Endometrial microvascular endothelial cells (primary cell): ENCODE results near the gene RHOC. TPM values are rescaled to one million over a fixed set of nuclear protein-coding genes. Genes with fewer than 3 reads are reported as not detected.
"Not testable (repeated sequence)": the region's sequence is repeated elsewhere in the genome, so short reads cannot be mapped to it uniquely, and the experiment has no call there.

Experiments used
- in situ Hi-C: cut with HindIII; loops from 2 replicates; pipeline ENCODE4 v1.10.0; 2017; ENCODE audit warnings: low sequenced_read_pairs, low pct_unique_long_range_greater_than_20kb; ENCODE audit errors: inconsistent ontology term
- total RNA-seq: library from RNA; depleted of rRNA; stranded (reverse); fragments of >200 nt; gene quantifications from one replicate; pipeline ENCODE4 v1.2.3, GENCODE V29; 2015; ENCODE audit errors: inconsistent ontology term

Gene RHOC
- 823 TPM for total RNA-seq

DNA sequence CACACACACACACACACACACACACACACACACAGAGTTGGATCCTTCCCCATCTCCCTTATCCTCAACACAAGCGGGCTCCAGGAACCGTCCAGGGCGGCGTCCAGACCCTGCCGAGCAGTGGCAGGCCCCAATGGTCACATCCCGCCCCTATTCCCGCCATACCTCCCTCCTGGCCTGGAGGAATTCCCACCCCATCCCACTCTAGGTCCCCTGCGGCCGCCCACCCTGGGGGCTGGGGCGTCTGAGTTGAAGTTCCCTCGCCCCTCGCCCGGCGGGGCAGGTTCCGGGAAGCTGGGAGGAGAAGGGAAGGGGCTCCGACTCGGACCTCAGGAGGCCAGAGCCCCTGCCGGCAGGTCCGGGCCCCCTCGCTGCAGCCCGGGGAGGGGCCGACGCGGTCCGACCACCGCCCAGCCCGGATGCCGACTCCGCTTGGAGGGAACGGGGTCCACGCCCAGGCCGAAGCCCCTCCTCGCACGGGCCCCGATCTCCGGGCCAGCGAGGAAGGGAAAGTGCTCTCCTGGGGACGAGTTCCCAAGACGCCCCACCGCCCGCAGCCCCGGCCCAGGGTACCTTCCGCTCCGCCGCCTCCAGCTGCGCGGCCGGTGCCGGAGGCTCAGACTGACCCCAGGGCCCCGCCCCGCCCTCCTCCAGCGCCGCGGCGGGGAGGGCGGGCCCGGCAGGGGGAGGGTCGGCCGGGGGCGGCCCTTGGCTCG is at the start of gene RHOC:
RHOC (minus strand) TSS at position 623 of the 716 bp plus-strand sequence. CDS start 3,328 bp downstream, outside the sequence.
- in situ Hi-C loops: no loop called here

DNA sequence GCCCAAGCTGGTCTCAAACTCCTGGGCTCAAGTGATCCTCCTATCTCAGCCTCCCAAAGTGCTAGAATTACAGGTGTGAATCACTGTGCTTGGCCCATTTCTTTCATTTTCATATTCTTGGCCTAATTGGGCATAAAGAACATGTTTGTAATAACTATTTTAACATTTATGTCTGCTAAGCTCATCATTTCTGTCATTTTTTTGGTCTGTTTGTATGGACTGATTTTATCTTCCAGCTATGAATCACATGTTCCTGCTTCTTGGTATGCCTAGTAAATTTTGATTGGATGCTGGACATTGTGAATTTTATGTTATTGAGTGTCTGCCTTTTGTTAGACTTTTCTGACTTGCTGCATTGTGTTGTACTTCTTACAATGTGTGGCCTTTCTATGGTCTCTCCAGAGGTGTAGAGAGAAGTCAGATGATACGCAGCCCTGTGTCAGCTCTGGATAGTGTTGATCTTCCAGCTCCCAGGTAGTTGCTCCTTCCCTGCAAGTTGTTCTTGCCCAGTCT is 47.2 kb upstream of the RHOC start:
- in situ Hi-C loops: no loop called here

DNA sequence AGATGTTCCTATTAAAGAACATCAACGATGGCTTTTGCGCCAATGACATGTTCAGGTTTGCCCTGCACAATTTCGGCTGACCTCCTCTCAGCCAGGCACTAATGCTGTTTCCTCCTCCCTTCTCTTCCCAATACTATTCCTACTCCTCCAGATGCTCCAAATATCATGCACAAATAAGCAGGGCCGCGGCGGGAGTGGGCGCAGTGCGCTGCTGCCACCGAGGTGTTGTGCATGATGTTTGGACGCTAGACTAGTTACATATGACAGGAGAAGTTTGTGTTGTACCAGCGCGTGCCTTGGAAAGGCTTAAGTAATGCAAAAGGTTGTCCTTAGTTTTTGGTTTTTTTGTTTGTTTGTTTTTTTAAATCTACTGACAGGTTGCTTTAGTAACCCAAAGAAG is 41.5 kb upstream of the RHOC start:
- in situ Hi-C loops: no loop called here

DNA sequence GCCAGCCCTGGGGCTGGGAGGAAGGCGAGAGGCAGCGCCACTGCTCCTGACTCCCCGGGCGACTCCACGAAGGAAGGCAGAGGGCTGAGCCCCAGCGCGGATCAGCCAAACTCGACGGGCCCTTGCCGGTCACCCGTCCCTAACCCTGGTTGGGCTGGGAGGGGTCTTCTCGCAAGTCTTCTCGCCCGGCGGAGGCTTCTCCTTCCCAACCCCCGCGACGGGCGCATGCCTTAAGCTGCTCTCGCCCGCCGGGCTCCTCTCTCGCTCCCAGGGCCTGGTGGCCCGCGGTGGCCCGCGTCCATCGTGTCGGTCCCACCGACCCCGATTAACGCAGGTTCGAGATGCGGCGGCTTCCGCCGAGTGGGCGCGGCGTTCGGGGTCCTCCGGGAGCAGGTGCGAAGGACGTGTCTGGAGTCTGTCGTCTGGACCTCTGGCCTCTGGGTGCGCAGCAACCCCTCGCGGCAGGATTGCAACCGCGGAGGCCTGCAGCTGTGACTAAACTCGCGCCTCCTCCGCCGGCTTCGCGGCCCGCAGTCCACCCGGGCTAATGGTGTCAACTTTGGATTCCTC is 37.2 kb upstream of the RHOC start:
- in situ Hi-C loops: no loop called here

DNA sequence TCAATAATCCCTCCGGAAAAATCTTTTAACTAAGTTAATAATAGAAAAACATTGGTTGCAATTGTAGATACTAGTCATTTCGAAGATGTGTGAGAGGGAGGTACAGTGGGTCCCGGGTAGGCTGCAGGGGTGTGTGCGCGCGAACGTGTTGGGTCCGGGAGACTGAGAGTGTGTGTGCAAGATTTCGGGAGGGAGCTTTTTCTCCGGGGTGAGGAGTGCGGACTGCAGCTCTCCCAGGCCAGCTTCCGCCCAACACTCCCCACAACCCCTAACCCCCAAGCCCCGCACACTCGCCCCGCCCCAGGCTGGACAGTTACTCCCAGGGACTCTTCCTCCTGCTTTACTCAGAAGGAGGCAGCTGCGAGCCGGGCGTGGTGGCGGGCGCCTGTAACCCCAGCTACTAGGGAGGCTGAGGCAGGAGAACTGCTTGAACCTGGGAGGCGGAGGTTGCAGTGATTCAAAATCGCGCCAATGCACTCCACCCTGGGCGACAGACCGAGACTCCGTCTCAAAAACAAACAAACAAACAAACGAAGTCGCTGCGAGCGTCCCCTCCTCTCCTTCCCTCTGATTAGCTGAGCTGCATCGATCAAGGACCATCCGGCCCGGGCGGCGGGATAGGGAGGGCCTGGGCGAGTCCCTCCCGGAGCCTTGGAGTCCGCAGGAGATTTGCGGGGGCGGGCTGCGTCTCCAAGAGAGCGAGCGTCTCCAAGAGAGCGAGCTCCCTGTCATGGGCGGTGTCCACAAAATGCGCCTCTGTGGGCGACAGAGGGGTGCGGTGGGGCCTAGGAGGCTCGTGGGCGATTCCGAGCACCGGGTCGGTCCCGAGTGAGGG is 36.5 kb upstream of the RHOC start:
- in situ Hi-C loops: no loop called here

DNA sequence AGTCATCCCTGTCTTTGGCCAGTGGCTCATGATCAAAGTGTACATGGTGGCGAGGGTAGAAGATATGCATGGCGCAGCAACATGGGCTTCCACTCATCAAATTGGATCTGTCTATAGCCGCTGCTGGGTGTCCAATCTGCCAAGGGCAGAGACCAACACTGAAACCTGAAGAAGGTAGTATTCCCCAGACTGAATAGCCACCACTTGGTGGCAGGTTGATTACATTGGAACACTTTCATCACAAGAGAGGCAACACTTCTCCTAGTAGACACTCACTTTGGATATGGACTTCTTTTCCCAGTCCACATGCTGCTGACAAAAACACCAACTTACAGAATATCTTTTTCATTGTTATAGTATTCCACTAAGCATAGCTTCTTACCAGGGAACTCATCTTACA is 30.6 kb upstream of the RHOC start:
- in situ Hi-C loops: no loop called here

DNA sequence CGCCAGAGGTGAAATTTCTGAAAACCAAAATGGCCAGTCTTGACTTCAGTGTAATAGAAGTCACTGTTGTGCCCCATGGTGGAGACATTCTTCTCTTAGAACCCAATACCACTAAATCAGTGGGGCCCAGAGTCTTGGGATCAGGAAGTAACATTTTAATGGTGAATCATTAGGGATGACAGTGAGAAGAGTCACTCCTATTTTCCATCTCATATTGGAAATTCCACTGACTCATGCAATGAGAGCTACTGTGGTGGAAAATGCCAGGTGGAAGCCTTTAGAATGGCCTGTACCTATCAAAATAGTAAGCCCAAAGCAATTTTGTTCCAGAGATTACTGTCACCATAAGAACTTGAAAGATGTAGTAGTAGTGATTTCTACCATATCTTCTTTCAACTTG is 28.8 kb upstream of the RHOC start:
- in situ Hi-C loops: no loop called here

DNA sequence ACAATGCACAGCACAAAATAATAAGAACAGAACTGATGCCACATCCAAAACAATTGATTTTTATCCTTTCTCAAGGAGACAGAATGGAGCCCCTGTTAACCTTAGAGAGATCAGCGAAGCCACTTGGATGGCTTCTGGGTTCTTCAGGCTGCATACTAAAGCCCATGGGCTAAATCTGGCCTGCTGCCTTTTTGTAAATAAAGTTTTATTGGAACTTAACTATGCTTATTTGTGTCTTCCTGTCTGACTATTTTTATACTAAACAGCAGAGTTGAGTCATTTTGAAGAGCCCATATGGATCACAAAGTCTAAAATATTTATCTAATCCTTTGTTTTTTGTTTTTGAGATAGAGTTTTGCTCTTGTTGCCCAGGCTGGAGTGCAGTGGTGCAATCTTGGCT is 24.5 kb upstream of the RHOC start:
- in situ Hi-C loops: no loop called here

DNA sequence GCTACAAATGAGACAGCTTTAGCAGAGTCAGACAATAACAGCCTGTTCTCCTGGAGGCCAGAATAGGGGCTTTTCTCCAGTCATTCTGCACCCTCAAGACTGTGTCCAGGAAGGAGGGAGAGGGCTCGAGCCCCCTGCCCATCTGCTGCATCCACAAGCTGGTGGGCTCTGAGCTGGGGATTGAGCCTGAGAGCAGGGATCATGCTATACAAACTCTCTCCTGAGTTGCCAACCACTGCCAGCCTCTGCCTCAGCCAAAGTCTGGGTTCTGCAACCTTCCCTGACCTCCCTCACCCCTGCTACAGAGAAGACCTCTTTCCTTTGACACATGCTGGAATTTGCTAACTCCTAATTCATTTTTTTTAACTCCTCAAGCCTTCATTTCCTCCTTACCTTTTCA is 23.0 kb upstream of the RHOC start:
- in situ Hi-C loops: no loop called here

DNA sequence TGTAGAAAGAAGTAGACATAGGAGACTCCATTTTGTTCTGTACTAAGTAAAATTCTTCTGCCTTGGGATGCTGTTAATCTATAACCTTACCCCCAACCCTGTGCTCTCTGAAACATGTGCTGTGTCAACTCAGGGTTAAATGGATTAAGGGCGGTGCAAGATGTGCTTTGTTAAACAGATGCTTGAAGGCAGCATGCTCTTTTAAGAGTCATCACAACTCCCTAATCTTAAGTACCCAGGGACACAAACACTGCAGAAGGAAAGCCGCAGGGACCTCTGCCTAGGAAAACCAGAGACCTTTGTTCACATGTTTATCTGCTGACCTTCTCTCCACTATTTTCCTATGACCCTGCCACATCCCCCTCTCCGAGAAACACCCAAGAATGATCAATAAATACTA is 22.1 kb upstream of the RHOC start:
- in situ Hi-C loops: not testable (repeated sequence)

DNA sequence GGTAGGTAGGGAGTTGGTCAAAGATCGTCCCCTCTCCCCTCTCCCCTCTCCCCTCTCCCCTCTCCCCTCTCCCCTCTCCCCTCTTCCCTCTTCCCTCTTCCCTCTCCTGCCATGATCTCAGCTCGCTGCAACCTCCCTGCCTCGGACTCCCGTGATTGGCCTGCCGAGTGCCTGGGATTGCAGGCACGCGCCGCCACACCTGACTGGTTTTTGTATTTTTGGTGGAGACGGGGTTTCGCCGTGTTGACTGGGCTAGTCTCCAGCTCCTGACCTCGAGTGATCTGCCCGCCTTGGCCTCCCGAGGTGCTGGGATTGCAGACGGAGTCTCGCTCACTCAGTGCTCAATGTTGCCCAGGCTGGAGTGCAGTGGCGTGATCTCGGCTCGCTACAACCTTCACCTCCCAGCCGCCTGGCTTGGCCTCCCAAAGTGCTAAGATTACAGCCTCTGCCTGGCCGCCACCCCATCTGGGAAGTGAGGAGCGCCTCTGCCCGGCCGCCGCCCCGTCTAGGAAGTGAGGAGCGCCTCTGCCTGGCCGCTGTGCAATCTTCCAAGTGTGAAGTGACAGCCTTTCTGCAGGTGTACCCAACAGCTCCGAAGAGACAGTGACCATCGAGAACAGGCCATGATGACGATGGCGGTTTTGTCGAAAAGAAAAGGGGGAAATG is 21.5 kb upstream of the RHOC start:
- in situ Hi-C loops: not testable (repeated sequence)

DNA sequence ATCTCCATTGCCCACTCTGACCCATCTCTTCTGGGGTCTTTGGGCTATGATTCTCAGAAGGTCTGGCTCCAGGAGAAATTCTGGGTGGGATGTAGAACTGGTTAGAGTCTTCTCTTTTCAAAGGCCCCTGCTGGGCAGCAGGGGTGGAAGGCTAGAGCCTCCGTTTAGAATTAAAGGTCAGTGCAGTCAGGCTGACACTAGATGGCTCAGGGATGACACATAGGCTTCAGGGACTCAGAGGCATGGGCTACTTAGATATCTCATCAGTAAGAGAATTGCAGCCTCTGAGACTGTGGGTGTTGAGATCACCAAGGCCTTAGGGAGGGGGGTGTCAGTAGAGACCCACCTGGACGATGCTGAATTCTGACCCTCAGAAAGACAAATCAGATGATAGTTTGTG is 20.8 kb upstream of the RHOC start:
- in situ Hi-C loops: no loop called here

DNA sequence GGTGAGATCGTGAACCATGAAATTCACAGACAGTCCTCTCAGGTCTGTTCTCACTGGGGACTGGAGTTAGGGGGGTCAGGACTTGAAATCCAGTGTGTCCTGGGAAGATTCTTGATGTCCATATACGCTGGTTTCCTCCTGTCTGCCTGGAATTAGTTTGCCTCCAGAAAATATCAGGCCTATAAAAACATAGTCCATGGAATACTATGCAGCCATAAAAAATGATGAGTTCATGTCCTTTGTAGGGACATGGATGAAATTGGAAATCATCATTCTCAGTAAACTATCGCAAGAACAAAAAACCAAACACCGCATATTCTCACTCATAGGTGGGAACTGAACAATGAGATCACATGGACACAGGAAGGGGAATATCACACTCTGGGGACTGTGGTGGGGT is 17.3 kb upstream of the RHOC start:
- in situ Hi-C loops: not testable (repeated sequence)

DNA sequence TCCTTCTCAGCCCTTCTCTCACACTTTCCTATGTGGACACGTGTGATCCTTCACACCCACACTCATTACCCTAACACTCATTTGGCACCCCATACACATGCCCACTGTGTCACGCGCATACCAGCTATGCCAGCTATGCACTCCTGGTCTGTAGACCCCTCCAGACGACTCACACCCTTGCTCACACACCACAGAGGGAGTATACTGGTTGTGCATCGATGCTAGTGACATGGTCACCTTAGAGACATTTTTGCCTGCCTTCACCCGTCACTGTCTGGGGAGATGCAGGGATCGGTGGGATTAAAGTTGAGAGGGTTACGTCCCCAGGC is 16.5 kb upstream of the RHOC start:
- in situ Hi-C loops: no loop called here

DNA sequence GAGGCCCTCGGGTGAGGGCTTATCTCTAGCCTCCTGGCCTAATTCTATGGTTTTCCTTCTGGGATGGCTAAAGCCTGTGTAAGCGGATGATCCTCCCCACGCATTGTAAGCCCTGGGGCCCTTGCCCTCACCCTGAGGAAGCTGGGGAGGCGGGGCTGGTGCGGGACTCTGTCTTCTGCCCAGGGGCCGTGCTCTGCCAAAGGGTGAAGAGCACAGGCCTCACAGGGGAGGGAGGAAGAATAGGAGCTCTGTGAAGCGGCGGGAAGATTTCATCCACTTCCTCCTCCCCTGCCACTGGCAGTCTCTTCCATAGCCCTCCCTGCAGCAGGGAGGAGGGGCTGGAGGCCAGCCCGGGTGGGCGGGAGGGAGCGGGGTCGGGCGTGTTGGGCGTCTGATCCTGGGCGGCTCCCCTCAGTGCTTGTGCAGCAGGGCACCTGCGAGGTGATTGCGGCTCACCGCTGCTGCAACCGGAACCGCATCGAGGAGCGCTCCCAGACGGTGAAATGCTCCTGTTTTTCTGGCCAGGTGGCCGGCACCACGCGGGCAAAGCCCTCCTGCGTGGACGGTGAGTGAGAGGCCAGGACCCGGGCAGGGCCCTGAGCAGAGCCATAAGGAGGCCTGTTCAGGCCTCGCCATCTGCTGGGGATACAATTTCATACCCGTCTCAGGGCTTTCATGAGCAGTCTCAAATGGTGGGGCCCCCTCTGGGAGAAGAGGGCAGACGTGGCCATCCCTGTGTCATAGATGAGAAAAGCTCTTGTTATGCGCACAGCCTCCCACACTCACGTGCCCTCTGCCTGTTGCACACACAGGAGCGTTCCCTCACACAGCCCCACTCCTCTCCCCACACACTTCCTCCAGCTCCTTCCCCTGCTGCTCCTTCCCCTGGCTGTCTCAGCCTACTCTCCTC is 15.9 kb upstream of the RHOC start:
- in situ Hi-C loops: no loop called here

DNA sequence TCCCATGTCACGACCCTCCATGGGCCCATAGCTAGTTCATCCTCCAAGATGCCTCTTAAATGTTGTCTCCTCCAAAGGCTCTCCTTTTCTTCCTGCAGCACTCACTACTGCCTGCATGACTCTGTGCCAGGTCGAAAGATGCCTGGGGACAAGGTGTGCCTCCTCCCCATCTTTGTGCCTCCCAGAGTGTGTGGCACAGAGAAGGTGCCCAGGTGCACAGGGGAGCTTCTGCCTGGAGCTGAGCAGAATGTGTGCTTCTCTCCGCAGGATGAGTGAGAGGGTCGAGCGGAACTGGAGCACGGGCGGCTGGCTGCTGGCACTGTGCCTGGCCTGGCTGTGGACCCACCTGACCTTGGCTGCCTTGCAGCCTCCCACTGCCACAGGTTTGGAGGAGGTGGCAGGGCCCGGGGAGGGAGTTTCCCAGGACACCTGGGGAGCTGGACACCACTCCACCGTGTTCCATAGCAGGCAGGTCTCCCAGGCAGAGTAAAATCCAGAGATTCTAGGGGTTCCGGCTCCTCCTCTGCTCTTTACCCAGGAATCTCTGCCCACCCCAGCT is 15.1 kb upstream of the RHOC start:
- in situ Hi-C loops: no loop called here

DNA sequence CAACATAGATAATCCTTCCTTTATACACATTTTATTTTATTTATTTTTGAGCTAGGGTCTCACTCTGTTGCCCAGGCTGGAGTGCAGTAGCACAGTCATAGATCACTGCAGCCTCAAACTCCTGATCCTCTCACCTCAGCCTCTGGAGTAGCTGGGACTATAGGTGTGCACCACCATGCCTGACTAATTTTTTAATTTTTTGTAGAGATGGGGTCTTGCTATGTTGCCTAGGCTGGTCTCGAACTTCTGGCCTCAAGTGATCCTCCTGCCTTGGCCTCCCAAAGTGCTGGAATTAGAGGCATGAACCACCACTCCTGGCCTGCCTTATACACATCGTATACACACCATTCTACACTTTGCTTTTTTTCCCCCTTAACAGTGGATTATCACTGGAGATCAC is 14.4 kb upstream of the RHOC start:
- in situ Hi-C loops: not testable (repeated sequence)

DNA sequence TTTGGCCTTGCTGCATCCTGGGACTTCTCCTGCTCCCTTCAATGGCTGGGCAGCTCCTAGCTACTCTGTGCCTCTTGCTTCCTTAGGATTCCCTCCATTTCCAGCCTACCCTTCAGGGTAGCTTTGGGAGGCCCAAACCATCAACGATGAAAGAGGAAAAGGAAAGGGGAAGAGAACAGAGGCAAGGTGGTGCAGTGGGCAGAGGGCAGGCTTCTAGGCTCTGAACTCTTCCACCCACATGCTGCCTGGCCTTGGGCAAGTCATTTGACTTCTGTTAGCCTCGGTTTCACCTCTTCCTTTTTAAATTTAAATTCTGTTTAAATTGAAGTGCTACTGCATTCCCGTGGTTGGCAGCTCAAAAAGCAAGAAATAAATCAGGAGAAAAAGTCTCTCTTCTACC is 13.9 kb upstream of the RHOC start:
- in situ Hi-C loops: no loop called here
